H9 (cell line): ENCODE results near the gene NXPH4. TPM values are rescaled to one million over a fixed set of nuclear protein-coding genes. Genes with fewer than 3 reads are reported as not detected.

Source experiments
- DNase-seq: peaks from one replicate; pipeline ENCODE4 v3.0.0-alpha.2; 2017
- H2AFZ ChIP-seq: one replicate; pipeline ENCODE4 v1.6.1; 2013; ENCODE audit warnings: mild to moderate bottlenecking, low read length, control low read depth, moderate library complexity
- H2AK5ac ChIP-seq: 2 replicates; pipeline ENCODE4 v1.6.1; 2013; ENCODE audit warnings: low read length, control low read depth, mixed read lengths; ENCODE audit not compliant: insufficient read length
- H2BK120ac ChIP-seq: one replicate; pipeline ENCODE4 v1.6.1; 2013; ENCODE audit warnings: low read depth, mild to moderate bottlenecking, low read length, control low read depth, inconsistent platforms; ENCODE audit not compliant: poor library complexity, severe bottlenecking
- H2BK12ac ChIP-seq: 2 replicates; pipeline ENCODE4 v1.6.1; 2013; ENCODE audit warnings: low read length, control low read depth, mixed read lengths, low read depth; ENCODE audit not compliant: insufficient read length
- H2BK15ac ChIP-seq: 2 replicates; pipeline ENCODE4 v1.6.1; 2013; ENCODE audit warnings: low read depth, low read length, control low read depth
- H2BK20ac ChIP-seq: one replicate; pipeline ENCODE4 v1.6.1; 2013; ENCODE audit warnings: low read depth, mild to moderate bottlenecking, low read length, control low read depth, inconsistent platforms; ENCODE audit not compliant: poor library complexity, severe bottlenecking
- H2BK5ac ChIP-seq: 2 replicates; pipeline ENCODE4 v1.6.1; 2013; ENCODE audit warnings: low read length, control low read depth, mixed read lengths; ENCODE audit not compliant: insufficient read length
- H3K14ac ChIP-seq: 2 replicates; pipeline ENCODE4 v1.6.1; 2013; ENCODE audit warnings: low read length, control low read depth; ENCODE audit not compliant: insufficient read depth
- H3K18ac ChIP-seq: 2 replicates; pipeline ENCODE4 v1.6.1; 2013; ENCODE audit warnings: low read depth, mild to moderate bottlenecking, mixed read lengths, low read length, control low read depth; ENCODE audit not compliant: insufficient read length
- H3K23ac ChIP-seq: 2 replicates; pipeline ENCODE4 v1.6.1; 2013; ENCODE audit warnings: low read length, control low read depth, mixed read lengths, low read depth; ENCODE audit not compliant: insufficient read length
- H3K23me2 ChIP-seq: 2 replicates; pipeline ENCODE4 v1.6.1; 2013; ENCODE audit warnings: low read depth, mild to moderate bottlenecking, mixed read lengths, low read length, control low read depth; ENCODE audit not compliant: insufficient read length, poor library complexity, severe bottlenecking
- H3K27ac ChIP-seq: 2 replicates; pipeline ENCODE4 v1.5.1; 2013; ENCODE audit warnings: low read length, control low read depth, mixed read lengths, low read depth; ENCODE audit not compliant: insufficient read length
- H3K27me3 ChIP-seq: 2 replicates; pipeline ENCODE4 v1.6.1; 2013; ENCODE audit warnings: low read length, control low read depth, inconsistent platforms; ENCODE audit not compliant: insufficient read depth
- H3K4ac ChIP-seq: 2 replicates; pipeline ENCODE4 v1.6.1; 2013; ENCODE audit warnings: low read depth, mild to moderate bottlenecking, control low read depth, inconsistent platforms, low read length, moderate library complexity
- H3K4me1 ChIP-seq: 2 replicates; pipeline ENCODE4 v1.6.1; 2013; ENCODE audit warnings: low read length, control low read depth, inconsistent platforms; ENCODE audit not compliant: insufficient read depth
- H3K4me2 ChIP-seq: 2 replicates; pipeline ENCODE4 v1.6.1; 2013; ENCODE audit warnings: low read length, control low read depth, mixed read lengths; ENCODE audit not compliant: insufficient read length, insufficient read depth
- H3K56ac ChIP-seq: 2 replicates; pipeline ENCODE4 v1.6.1; 2013; ENCODE audit warnings: low read depth, mild to moderate bottlenecking, mixed read lengths, low read length, control low read depth; ENCODE audit not compliant: insufficient read length
- H3K79me1 ChIP-seq: 2 replicates; pipeline ENCODE4 v1.6.1; 2013; ENCODE audit warnings: low read depth, mild to moderate bottlenecking, moderate library complexity, low read length, control low read depth, inconsistent platforms; ENCODE audit not compliant: insufficient read depth, poor library complexity, severe bottlenecking
- H3K79me2 ChIP-seq: 2 replicates; pipeline ENCODE4 v1.6.1; 2013; ENCODE audit warnings: low read length, control low read depth, inconsistent platforms; ENCODE audit not compliant: insufficient read depth
- H3K9ac ChIP-seq: 2 replicates; pipeline ENCODE4 v1.6.1; 2013; ENCODE audit warnings: low read length, control low read depth, mixed read lengths; ENCODE audit not compliant: insufficient read length; ENCODE audit errors: extremely low read depth
- H3K9me3 ChIP-seq: one replicate; pipeline ENCODE4 v1.6.1; 2013; ENCODE audit warnings: low read depth, low read length, inconsistent platforms; ENCODE audit not compliant: control insufficient read depth
- H3T11ph ChIP-seq: one replicate; pipeline ENCODE4 v1.6.1; 2013; ENCODE audit warnings: mild to moderate bottlenecking, low read length, control low read depth, inconsistent platforms
- H4K20me1 ChIP-seq: one replicate; pipeline ENCODE4 v1.6.1; 2013; ENCODE audit not compliant: control insufficient read depth, insufficient read length, insufficient read depth
- H4K5ac ChIP-seq: 2 replicates; pipeline ENCODE4 v1.6.1; 2013; ENCODE audit warnings: low read depth, mild to moderate bottlenecking, mixed read lengths, low read length, control low read depth; ENCODE audit not compliant: insufficient read length
- H4K8ac ChIP-seq: replicated peaks from 2 replicates; pipeline ENCODE4 v1.6.1; 2013; ENCODE audit warnings: low read length, control low read depth, mixed read lengths, low read depth; ENCODE audit not compliant: insufficient read length
- H4K91ac ChIP-seq: 2 replicates; pipeline ENCODE4 v1.6.1; 2013; ENCODE audit warnings: low read depth, mild to moderate bottlenecking, moderate library complexity, mixed read lengths, low read length, control low read depth; ENCODE audit not compliant: insufficient read length
- H3K27ac Mint-ChIP-seq, 3 experiments: 2 replicates in 2 of 3; 3 replicates in 1 of 3; pipeline ENCODE4 v1.8.0; 2020 to 2021; ENCODE audit warnings: mixed read lengths in 3 of 3, mild to moderate bottlenecking in 1 of 3, moderate library complexity in 1 of 3
- H3K27me3 Mint-ChIP-seq: 2 replicates; pipeline ENCODE4 v1.8.0; 2021; ENCODE audit warnings: low read depth, mild to moderate bottlenecking, moderate library complexity, mixed read lengths
- H3K36me3 Mint-ChIP-seq, 3 experiments: 2 replicates in 2 of 3; 3 replicates in 1 of 3; pipeline ENCODE4 v1.8.0; 2020 to 2021; ENCODE audit warnings: low read depth in 3 of 3, mixed read lengths in 3 of 3; ENCODE audit not compliant: insufficient read depth in 1 of 3
- H3K4me1 Mint-ChIP-seq, 2 experiments: 2 replicates each; pipeline ENCODE4 v1.8.0; 2020; ENCODE audit warnings: mixed read lengths in 2 of 2
- H3K4me3 Mint-ChIP-seq, 2 experiments: 2 replicates in 1 of 2; 3 replicates in 1 of 2; pipeline ENCODE4 v1.8.0; 2020 to 2021; ENCODE audit warnings: mild to moderate bottlenecking in 2 of 2, mixed read lengths in 2 of 2, moderate library complexity in 1 of 2
- H3K9me3 Mint-ChIP-seq, 2 experiments: 2 replicates in 1 of 2; 3 replicates in 1 of 2; pipeline ENCODE4 v1.8.0; 2020; ENCODE audit warnings: mild to moderate bottlenecking in 2 of 2, mixed read lengths in 2 of 2, moderate library complexity in 1 of 2
- WGBS: extraction: QIAGEN DNeasy Blood & Tissue Kit; methylation state at CpG from one replicate; pipeline ENCODE4 v1.1.7; 2013; ENCODE audit warnings: missing lambda C conversion rate, low lambda C conversion rate, mixed read lengths; ENCODE audit not compliant: insufficient read length; ENCODE audit errors: extremely low coverage; 5-methylcytosine and 5-hydroxymethylcytosine counted together
- total RNA-seq: library from RNA; stranded (reverse); gene quantifications from 2 replicates; pipeline ENCODE4 v1.2.1, GENCODE V29; 2021
- TF ChIP-seq, protein P1 (sequence below): fragments of 200-600 bp; sonication (generic); conservative IDR thresholded peaks from 3 replicates; pipeline ENCODE4 v1.8.0; 2021; ENCODE audit warnings: antibody characterized with exemption, mild to moderate bottlenecking

Gene NXPH4
- total RNA-seq, 1 experiment from 2014 or later: 2.1 TPM

DNA sequence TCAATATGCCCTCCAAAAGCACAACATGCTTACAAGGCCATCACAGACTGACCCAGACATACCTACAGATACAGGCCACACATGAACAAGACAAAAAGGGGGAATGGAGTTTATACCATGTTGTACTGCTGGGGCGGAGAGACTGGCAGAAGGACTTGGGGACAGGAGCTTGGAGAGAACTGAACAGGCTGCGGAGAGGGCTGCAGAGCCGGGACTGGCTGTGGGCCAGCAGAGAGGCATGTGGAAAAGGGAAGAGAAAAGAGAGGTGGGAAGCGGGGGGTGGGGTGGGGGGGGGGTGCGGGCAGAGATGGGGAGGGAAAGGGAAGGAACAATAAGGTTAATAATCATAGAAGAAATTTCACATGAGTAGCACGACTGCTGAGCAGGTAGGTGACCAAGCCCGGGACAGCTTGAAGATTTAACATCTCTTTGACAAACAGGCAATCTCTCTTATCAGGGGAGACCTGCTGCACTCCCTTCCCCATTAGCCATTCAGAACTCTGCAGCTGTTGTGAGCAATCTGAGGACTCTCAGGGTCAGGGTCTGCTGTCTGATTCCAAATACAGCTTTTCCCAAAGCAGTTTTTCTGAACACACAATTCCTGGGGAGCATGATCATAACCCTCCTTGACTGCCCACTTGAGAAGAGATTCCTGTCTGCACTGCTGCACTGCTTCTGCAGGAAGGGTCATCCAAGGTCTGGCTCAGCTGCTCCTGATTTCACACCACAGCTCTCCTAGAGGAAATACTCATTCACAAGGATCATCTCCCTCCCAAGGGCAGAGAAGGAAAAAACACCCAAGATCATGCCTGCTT lies 56.0 kb downstream of the NXPH4 start:
- no peak overlapping the region for H3K27ac ChIP-seq
- no peaks in the 10 kb centered on the region for H3K27me3 ChIP-seq
- H3K9me3 ChIP-seq: no peaks in the 10 kb centered on the region
- H3K23me2 ChIP-seq: no peaks in the 10 kb centered on the region
- no peak overlapping the region for H3K4ac ChIP-seq
- no peak overlapping the region for H4K8ac ChIP-seq
- no peak overlapping the region for H3K56ac ChIP-seq
- no peak overlapping the region for H2BK120ac ChIP-seq
- Mint-ChIP-seq H3K36me3 (peaks cover 7 to 40% (median 39%) of the 10 kb centered on the region in 3 experiments; a peak in 6 of 7 replicates), H3K4me3 (no peak overlapping the region), H3K27me3 (no peaks in the 10 kb centered on the region), H3K4me1 (peaks cover 0 to 4% of the 10 kb centered on the region in 2 experiments; a peak in 1 of 4 replicates), H3K9me3 (peaks cover 0 to 3% of the 10 kb centered on the region in 2 experiments; a peak in 1 of 5 replicates), H3K27ac (no peak overlapping the region; a peak in 1 of 7 replicates)
- H3K18ac ChIP-seq: no peak overlapping the region
- H3K4me2 ChIP-seq: no peak overlapping the region
- no peak overlapping the region for H3K23ac ChIP-seq
- H3K79me1 ChIP-seq: no peaks in the 10 kb centered on the region
- TF ChIP-seq, protein P1, sequence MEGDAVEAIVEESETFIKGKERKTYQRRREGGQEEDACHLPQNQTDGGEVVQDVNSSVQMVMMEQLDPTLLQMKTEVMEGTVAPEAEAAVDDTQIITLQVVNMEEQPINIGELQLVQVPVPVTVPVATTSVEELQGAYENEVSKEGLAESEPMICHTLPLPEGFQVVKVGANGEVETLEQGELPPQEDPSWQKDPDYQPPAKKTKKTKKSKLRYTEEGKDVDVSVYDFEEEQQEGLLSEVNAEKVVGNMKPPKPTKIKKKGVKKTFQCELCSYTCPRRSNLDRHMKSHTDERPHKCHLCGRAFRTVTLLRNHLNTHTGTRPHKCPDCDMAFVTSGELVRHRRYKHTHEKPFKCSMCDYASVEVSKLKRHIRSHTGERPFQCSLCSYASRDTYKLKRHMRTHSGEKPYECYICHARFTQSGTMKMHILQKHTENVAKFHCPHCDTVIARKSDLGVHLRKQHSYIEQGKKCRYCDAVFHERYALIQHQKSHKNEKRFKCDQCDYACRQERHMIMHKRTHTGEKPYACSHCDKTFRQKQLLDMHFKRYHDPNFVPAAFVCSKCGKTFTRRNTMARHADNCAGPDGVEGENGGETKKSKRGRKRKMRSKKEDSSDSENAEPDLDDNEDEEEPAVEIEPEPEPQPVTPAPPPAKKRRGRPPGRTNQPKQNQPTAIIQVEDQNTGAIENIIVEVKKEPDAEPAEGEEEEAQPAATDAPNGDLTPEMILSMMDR: no peak
- no peak for DNase-seq
- no peak overlapping the region for H2AFZ ChIP-seq
- no peak overlapping the region for H4K5ac ChIP-seq
- H4K20me1 ChIP-seq: no peaks in the 10 kb centered on the region
- WGBS: no CpG with 5 or more reads among the region's 7 CpGs
- no peak overlapping the region for H2BK15ac ChIP-seq
- no peak overlapping the region for H2BK20ac ChIP-seq
- H3K4me1 ChIP-seq: no peaks in the 10 kb centered on the region
- no peak overlapping the region for H2AK5ac ChIP-seq
- H3T11ph ChIP-seq: no peak overlapping the region
- H3K14ac ChIP-seq: no peak overlapping the region
- no peak overlapping the region for H2BK5ac ChIP-seq
- H4K91ac ChIP-seq: no peak overlapping the region
- H3K79me2 ChIP-seq: no peaks in the 10 kb centered on the region
- no peak overlapping the region for H3K9ac ChIP-seq
- no peak overlapping the region for H2BK12ac ChIP-seq
